HG03457 (cell line): Measurements from ENCODE around the gene MGAT4C.
"Not testable (repeated sequence)": the region's sequence is repeated elsewhere in the genome, so short reads cannot be mapped to it uniquely, and the experiment has no call there.

Experiments used
- ATAC-seq: cut with Tn5 transposase; IDR thresholded peaks from one replicate; pipeline ENCODE4 v1.9.1; 2021; ENCODE audit warnings: moderate number of reproducible peaks; ENCODE audit not compliant: unreplicated experiment

The MGAT4C gene

DNA sequence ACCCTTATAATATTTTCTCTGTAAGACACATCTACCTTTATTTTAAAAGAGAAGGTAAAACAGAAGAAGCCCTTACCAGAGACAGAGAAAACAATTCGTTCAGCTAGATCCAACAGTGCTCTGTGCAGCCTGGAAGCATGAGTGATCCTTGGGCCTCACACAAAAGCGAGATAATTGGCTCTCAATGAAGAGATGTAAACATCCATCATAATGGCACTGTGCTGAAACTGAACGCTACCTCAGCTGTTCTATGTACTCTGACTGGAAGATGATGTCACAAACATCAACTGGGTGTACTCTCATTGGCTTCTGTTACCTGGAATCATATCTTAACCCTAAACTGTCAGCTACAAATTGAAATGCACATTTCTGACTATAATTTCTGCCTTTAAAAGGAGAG, at the start of gene MGAT4C:
Gene MGAT4C (minus strand): TSS at position 229 of the 400 bp plus-strand sequence.
- no peak for ATAC-seq

GRCh38 chr12:86296396-86296795, 40.2 kb upstream of the MGAT4C start:
- ATAC-seq: not testable (repeated sequence)

DNA sequence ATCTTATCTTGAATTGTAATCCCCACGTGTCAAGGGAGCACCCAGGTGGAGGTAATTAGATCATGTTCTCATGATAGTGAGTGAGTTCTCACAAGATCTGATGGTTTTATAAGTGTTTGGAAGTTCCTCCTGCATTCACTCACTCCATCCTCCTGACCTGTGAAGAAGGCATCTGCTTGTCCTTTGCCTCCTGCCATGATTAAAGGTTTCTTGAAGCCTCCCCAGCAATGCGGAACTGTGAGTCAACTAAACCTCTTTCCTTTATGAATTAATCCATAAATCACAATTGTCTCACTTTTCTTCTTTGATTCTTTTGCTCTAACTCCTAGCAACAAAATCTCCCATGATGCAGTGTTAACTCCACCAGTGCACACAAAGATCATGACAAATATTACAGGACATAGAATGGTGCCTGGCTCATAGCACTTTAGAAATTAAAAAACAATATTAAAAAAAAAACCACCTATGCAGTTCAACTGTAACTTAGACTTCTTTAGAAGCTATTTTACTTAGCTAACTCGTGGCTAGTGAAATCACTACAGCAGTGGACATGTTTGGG, 37.6 kb upstream of the MGAT4C start:
- ATAC-seq: no peak

GRCh38 chr12:86292480-86292879, 36.3 kb upstream of the MGAT4C start:
- ATAC-seq: no peak

- no peak for ATAC-seq
Observed at GRCh38 chr12:86290615-86291014, 34.4 kb upstream of the MGAT4C start.

DNA sequence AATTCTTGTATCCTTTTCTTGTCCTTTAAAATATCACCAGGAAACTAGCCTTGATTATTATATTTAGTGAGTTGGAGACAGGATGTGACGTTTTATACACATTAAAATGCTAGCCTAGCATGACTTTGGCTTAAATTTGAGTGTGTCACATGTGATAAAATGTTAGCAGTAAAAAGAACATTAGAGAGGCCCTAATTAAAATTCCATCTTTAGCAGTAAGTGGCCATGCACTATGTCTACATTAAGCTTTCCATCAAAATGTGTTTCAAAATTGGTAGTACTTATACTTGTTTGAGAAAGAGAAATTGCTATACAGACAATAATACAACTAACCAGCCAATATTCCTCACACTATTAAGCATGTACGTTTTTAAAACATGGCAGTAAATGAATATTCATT, 29.9 kb upstream of the MGAT4C start:
- ATAC-seq: no peak

- ATAC-seq: no peak
Observed at GRCh38 chr12:86283620-86284019, 27.4 kb upstream of the MGAT4C start.

DNA sequence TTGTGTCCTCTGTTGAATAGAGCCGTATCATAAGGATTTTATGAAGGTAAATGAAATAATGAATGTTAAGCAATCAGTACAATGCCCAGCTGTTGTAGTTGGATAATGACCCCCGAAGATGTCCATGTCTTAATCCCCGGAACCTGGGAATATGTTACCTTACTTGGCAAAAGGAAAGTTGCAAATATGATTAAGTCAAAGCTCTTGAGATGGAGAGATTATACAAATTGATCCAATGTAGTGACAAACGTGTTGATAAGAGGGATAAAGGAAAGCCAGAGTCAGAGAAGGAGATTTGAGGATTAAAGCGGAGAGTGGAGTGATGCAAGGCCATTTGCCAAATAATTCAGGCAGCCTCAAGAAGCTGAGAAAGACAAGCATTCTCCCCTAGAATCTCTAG, 19.2 kb upstream of the MGAT4C start:
- no peak for ATAC-seq

- ATAC-seq: no peak
Observed at GRCh38 chr12:86265329-86265695, 9.1 kb upstream of the MGAT4C start.

- ATAC-seq: no peak
Observed at GRCh38 chr12:86264451-86265328, 8.5 kb upstream of the MGAT4C start.

GRCh38 chr12:86261578-86261977, 5.4 kb upstream of the MGAT4C start:
- ATAC-seq: no peak

- ATAC-seq: no peak
Observed at GRCh38 chr12:86261142-86261541, 5.0 kb upstream of the MGAT4C start.

- ATAC-seq: no peak
Observed at GRCh38 chr12:86260183-86260582, 4.0 kb upstream of the MGAT4C start.

- no peak for ATAC-seq
Observed at GRCh38 chr12:86257134-86257533, 943 bp upstream of the MGAT4C start.

- no peak for ATAC-seq
Observed at GRCh38 chr12:86254399-86255107, 1.6 kb downstream of the MGAT4C start.

DNA sequence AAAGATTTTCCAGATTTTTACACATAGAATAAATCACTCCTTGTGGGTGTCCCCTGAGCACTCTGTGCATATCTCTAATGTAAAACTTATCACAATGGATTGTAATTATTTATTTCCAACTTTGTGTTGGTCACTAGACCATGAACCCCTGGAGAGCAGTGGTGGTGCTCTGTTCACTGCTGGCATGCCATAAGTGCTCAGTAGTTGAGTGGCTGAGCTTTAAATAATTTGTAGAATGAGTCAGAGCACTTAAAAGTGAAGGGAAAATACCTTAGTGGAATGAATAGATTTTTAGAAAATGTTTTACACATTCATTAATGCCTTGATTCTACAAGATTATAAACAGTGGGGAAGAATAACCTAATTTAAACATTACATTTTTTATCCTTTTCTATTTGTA, 6.3 kb downstream of the MGAT4C start:
- no peak for ATAC-seq

DNA sequence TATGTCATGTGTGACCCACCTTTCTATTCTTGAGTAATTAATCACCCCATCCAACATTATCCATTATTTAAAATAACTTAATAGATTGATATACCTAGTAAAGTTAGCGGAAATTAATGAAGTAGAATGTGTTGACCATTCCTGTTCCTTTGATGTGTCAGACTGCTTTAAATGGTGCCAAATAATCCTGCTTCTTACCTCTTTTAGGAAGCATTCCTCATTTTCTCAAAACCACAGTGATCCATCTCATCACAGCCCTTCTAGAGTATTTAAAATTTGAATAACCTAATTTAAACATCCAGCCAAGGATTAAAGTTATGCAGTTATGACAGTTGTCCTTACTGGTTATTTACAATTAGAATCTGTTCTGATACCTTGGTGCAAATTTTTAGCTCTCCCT, 6.9 kb downstream of the MGAT4C start:
- ATAC-seq: no peak

DNA sequence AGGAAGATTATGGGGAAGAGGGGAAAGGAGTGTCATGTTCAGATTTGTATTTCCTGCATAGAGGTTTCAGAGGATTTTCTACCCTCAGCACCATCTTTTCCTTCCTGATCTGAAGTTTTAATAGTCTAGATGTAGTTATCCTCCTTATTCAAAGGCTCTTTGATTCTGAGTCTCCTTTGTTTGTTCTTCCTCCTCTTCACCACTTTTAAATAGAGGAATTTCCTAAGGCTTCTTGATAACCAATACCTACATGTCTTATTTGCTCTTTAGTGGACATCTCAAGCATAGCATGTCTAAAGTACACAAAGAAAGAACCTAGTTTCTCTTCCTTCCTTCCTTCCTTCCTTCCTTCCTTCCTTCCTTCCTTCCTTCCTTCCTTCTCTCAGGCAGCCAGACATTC, 8.3 kb downstream of the MGAT4C start:
- no peak for ATAC-seq

DNA sequence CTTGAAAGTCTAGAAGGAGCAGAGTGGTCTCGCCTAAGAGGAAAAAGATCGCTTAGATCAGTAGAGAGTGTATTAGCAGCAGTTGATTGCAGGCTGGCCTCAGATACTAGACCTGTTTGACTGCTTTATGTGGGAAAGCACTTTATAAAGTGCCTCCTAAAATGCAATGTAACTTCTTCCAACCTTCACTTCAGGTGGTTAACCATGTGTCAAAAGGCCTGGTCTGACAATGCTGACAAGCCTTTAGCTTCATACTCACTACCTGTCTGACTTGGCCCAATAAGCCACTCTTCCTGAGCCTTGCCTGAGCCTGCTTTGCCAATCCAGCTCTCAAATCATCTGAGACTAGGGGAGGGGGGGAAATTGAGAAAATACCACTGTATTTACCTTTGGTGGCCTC, 14.6 kb downstream of the MGAT4C start:
- no peak for ATAC-seq

DNA sequence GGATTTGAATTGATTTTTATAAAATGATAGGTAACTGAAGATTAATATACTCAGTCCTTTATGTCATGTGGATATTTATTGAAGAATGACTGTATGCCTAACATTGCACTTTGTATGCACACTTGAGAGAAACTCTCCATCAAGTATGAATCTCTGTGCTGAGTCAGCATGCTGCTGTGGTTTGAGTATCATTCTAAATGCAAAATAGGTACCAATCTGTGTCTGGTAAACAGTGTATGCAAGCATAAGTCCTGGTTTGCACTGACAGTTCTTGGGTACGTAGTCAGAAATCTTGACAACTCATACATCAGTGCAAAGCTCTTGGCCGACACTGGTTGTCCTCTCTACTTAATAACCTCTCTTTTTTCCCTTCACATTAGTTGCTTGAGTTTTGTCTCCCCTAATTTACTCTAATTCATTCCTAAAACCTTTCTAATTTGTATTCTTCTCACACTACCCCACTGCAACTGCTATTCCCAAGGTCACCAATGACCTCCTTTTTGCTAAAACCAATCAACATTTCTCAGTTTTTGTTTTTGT, 21.8 kb downstream of the MGAT4C start:
- ATAC-seq: no peak

GRCh38 chr12:86233126-86233525, 23.1 kb downstream of the MGAT4C start:
- no peak for ATAC-seq
